Heart left ventricle (tissue), 13 donors: ENCODE results near the gene ATG9B.

Experiments
- CTCF ChIP-seq, 12 donors: fragments of 200-600 bp; sonication (generic) in 4 of 12; IDR thresholded peaks; one replicate each; pipeline versions ENCODE4 v1.5.0 to v1.8.0; 2018 to 2022; ENCODE audit warnings: antibody characterized with exemption in 12 of 12, mild to moderate bottlenecking in 5 of 12
- POLR2A ChIP-seq, 2 donors: fragments of 450-650 bp; IDR thresholded peaks; one replicate each; pipeline ENCODE4 v1.6.1; 2017; ENCODE audit warnings: antibody characterized with exemption in 2 of 2, mild to moderate bottlenecking in 2 of 2, moderate library complexity in 2 of 2
- donor health status: ischemic (EF 13 %, LVEDD 7.1; RV severe dilation, severe dysfunction).
- donor health status: DM: no; HTN: yes; CAD: no.
- donor health status: DM: no; HTN: no; CAD: no.
- donor health status: ischemic (EF 25% LVEDD 6.9; RV normal size, moderate dysfunction).
- donor health status: ischemic (EF 25% LVEDD 5.7; RV mildly dilated, moderate dysfunction).
- donor health status: ischemic (EF 35%, LVEDD 5.7; RV mildly dilated, moderate dysfunction).
- donor health status: nonischemic (EF 11% LVEDD 7.7; RV severe dilation, severe dysfunction).
- donor health status: DM: yes; HTN: yes; CAD: no.
- donor health status: PGD.
- donor health status: ischemic (EF 29% LVEDD 5.4; RV normal size, mild dysfunction).
- donor health status: nonischemic (EF 23%, LVEDD 6.1; RV moderate dilation, normal function).

DNA sequence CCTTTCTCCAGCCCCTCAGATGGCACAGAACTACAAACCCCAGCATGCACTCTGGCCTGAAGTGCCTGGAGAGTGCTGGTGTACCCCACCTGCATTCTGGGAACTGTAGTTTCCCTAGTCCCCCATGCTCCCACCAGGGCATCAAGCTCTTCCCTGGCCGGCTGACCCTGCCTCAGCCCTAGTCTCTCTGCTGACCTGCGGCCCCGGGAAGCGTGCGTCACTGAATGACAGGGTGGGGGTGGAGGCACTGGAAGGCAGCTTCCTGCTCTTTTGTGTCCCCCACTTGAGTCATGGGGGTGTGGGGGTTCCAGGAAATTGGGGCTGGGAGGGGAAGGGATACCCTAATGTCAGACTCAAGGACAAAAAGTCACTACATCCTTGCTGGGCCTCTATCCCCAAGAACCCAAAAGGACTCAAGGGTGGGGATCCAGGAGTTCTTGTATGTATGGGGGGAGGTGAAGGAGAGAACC lies 31.4 kb downstream of the ATG9B start:
- TF ChIP-seq CTCF (IDR thresholded peaks at IDR 0.05) (no peak), POLR2A (IDR thresholded peaks at IDR 0.05) (no peak)
